Endodermal cell (in vitro differentiated cells): ENCODE results near the gene PAXX. TPM values are rescaled to one million over a fixed set of nuclear protein-coding genes. Genes with fewer than 3 reads are reported as not detected.

Experiments used
- DNase-seq: peaks from one replicate; pipeline ENCODE4 v3.0.0-alpha.2; 2017
- H3K27ac ChIP-seq: 2 replicates; pipeline ENCODE4 v1.5.1; 2013; ENCODE audit warnings: mild to moderate bottlenecking, low read depth, low read length, moderate library complexity
- H3K27me3 ChIP-seq: 2 replicates; pipeline ENCODE4 v1.6.1; 2013; ENCODE audit warnings: mild to moderate bottlenecking, low read length, moderate library complexity; ENCODE audit not compliant: insufficient read depth, control insufficient read depth, poor library complexity, severe bottlenecking
- H3K36me3 ChIP-seq: 2 replicates; pipeline ENCODE4 v1.7.0; 2013; ENCODE audit warnings: mild to moderate bottlenecking, low read length, moderate library complexity; ENCODE audit not compliant: control insufficient read depth, insufficient read depth
- H3K4me1 ChIP-seq: one replicate; pipeline ENCODE4 v1.7.0; 2013; ENCODE audit warnings: low read length; ENCODE audit not compliant: control insufficient read depth, insufficient read depth
- H3K4me3 ChIP-seq: 2 replicates; pipeline ENCODE4 v1.5.1; 2013; ENCODE audit warnings: mild to moderate bottlenecking, low read length, moderate library complexity
- H3K9ac ChIP-seq: 2 replicates; pipeline ENCODE4 v1.6.1; 2013; ENCODE audit warnings: mild to moderate bottlenecking, low read length, moderate library complexity; ENCODE audit not compliant: poor library complexity, severe bottlenecking; ENCODE audit errors: extremely low read depth
- H3K9me3 ChIP-seq: 2 replicates; pipeline ENCODE4 v1.6.1; 2013; ENCODE audit warnings: mild to moderate bottlenecking, low read length, moderate library complexity; ENCODE audit not compliant: control insufficient read depth
- H3K27ac Mint-ChIP-seq: 2 replicates; pipeline ENCODE4 v1.8.0; 2020; ENCODE audit warnings: mixed read lengths
- H3K27me3 Mint-ChIP-seq: 2 replicates; pipeline ENCODE4 v1.8.0; 2021; ENCODE audit warnings: mild to moderate bottlenecking, mixed read lengths; ENCODE audit not compliant: insufficient read depth
- H3K36me3 Mint-ChIP-seq: 2 replicates; pipeline ENCODE4 v1.8.0; 2020; ENCODE audit warnings: low read depth, mixed read lengths
- H3K4me1 Mint-ChIP-seq: 2 replicates; pipeline ENCODE4 v1.8.0; 2020; ENCODE audit warnings: mixed read lengths
- H3K4me3 Mint-ChIP-seq: 2 replicates; pipeline ENCODE4 v1.8.0; 2020; ENCODE audit warnings: mild to moderate bottlenecking, moderate library complexity, mixed read lengths
- H3K9me3 Mint-ChIP-seq: 2 replicates; pipeline ENCODE4 v1.8.0; 2020; ENCODE audit warnings: mild to moderate bottlenecking, mixed read lengths
- CTCF ChIP-seq: fragments of 200-600 bp; sonication (generic); conservative IDR thresholded peaks from 2 replicates; pipeline ENCODE4 v1.5.0; 2021; ENCODE audit warnings: antibody characterized with exemption, mild to moderate bottlenecking
- WGBS, 2 experiments: methylation state at CpG; one replicate each; pipeline versions ENCODE4 v1.1.5 to v1.1.7; 2013; ENCODE audit warnings: missing lambda C conversion rate in 2 of 2, mixed read lengths in 1 of 2; ENCODE audit not compliant: insufficient coverage in 1 of 2, insufficient read length in 1 of 2; 5-methylcytosine and 5-hydroxymethylcytosine counted together
- total RNA-seq, 2 donors: library from RNA; stranded (reverse); fragmentation: NEBNext Ultra II Directional in 1 of 2; extraction: Animal tissue kit (Norgen Biotek cat#: 25700) in 1 of 2; gene quantifications; 2 replicates in 1 of 2; 3 replicates in 1 of 2; pipeline ENCODE4 v1.2.1, GENCODE V29; 2021

PAXX gene
- total RNA-seq, 2 donors from 2014 or later: 58.3 to 66.7 TPM

GRCh38 chr9:136964833-136965422 is 27.3 kb upstream of the PAXX start:
- Histone ChIP-seq H3K9ac (no peak overlapping the region), H3K36me3 (no peaks in the 10 kb centered on the region), H3K27me3 (no peaks in the 10 kb centered on the region), H3K4me3 (no peak overlapping the region), H3K9me3 (no peaks in the 10 kb centered on the region), H3K4me1 (no peaks in the 10 kb centered on the region), H3K27ac (no peak overlapping the region)
- DNase-seq: no peak
- Mint-ChIP-seq H3K27me3 (peaks cover 1% of the 10 kb centered on the region), H3K27ac (no peak overlapping the region), H3K4me1 (peaks cover 8% of the 10 kb centered on the region), H3K9me3 (no peaks in the 10 kb centered on the region), H3K36me3 (no peaks in the 10 kb centered on the region), H3K4me3 (no peak overlapping the region)
- no peak for TF ChIP-seq CTCF
- WGBS, 2 experiments: 91 to 92% methylated on average over 17 to 26 of the region's 26 CpGs

GRCh38 chr9:136965771-136966484 is 26.3 kb upstream of the PAXX start:
- no peaks in the 10 kb centered on the region for H3K27me3 ChIP-seq
- no peaks in the 10 kb centered on the region for H3K9me3 Mint-ChIP-seq
- peaks cover 8% of the 10 kb centered on the region for H3K4me1 Mint-ChIP-seq
- WGBS, 2 experiments: 72 to 75% methylated on average over 17 to 23 of the region's 23 CpGs
- H3K9ac ChIP-seq: no peak overlapping the region
- H3K27me3 Mint-ChIP-seq: peaks cover 1% of the 10 kb centered on the region
- no peak for DNase-seq
- no peaks in the 10 kb centered on the region for H3K36me3 Mint-ChIP-seq
- H3K27ac Mint-ChIP-seq: no peak overlapping the region
- H3K4me3 ChIP-seq: no peak overlapping the region
- H3K27ac ChIP-seq: no peak overlapping the region
- no peaks in the 10 kb centered on the region for H3K9me3 ChIP-seq
- no peak for TF ChIP-seq CTCF
- H3K4me1 ChIP-seq: no peaks in the 10 kb centered on the region
- no peak overlapping the region for H3K4me3 Mint-ChIP-seq
- no peaks in the 10 kb centered on the region for H3K36me3 ChIP-seq

GRCh38 chr9:136968333-136969127 is 23.7 kb upstream of the PAXX start:
- no peak overlapping the region for H3K4me3 Mint-ChIP-seq
- no peaks in the 10 kb centered on the region for H3K9me3 Mint-ChIP-seq
- Histone ChIP-seq H3K4me3 (no peak overlapping the region), H3K9me3 (no peaks in the 10 kb centered on the region), H3K36me3 (no peaks in the 10 kb centered on the region), H3K4me1 (no peaks in the 10 kb centered on the region), H3K9ac (no peak overlapping the region), H3K27ac (no peak overlapping the region), H3K27me3 (no peaks in the 10 kb centered on the region)
- 87 to 95% methylated on average over 7 to 17 of the region's 17 CpGs for WGBS, 2 experiments
- no peak for DNase-seq
- H3K27ac Mint-ChIP-seq: no peak overlapping the region
- no peaks in the 10 kb centered on the region for H3K36me3 Mint-ChIP-seq
- peaks cover 8% of the 10 kb centered on the region for H3K4me1 Mint-ChIP-seq
- no peak for TF ChIP-seq CTCF
- no peaks in the 10 kb centered on the region for H3K27me3 Mint-ChIP-seq
